ENCODE results near the gene KCNMA1.

KCNMA1 gene

GRCh38 chr10:77560471-77560870 is 77.1 kb downstream of the KCNMA1 start:
- H2AFZ ChIP-seq: no peak overlapping the region
- H3K27ac ChIP-seq: no peak overlapping the region

DNA sequence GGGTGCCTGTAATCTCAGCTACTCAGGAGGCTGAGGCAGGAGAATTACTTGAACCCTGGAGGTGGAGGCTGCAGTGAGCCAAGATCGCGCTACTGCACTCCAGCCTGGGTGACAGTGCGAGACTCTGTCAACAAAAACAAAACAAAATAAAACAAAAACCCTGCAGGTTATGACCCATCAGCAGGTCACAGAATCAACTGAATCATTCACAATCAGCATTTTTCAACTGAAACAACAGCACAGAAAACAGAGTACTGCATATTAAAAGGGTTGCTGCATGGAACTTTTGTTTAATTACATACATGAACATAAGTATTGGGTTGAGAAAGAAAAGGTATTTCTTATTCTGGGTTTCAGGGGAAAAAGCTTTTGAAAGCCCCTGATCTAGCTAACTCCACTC is 77.6 kb downstream of the KCNMA1 start:
- Histone ChIP-seq H3K27me3 (ENCODE audit: control insufficient read depth, insufficient read depth, low read length) (peaks cover 3% of the 10 kb centered on the region), H3K4me3 (ENCODE audit: low read depth, low read length) (no peak overlapping the region), H3K9me3 (ENCODE audit: control insufficient read depth, low read length) (no peaks in the 10 kb centered on the region), H3K36me3 (ENCODE audit: control insufficient read depth, insufficient read depth, low read length) (no peaks in the 10 kb centered on the region), H3K4me2 (ENCODE audit: low read length) (no peak overlapping the region), H2AFZ (no peak overlapping the region), H3K9ac (no peak overlapping the region), H3K79me2 (no peaks in the 10 kb centered on the region), H3K4me1 (no peaks in the 10 kb centered on the region), H3K27ac (no peak overlapping the region)
- no peak for TF ChIP-seq CTCF (IDR thresholded peaks at IDR 0.05)

More at GRCh38 chr10:77560471-77560870, 77.1 kb downstream of the KCNMA1 start:
- H3K4me1 ChIP-seq: no peaks in the 10 kb centered on the region
- no peak for TF ChIP-seq CTCF (IDR thresholded peaks at IDR 0.05)
- no peaks in the 10 kb centered on the region for H3K9me3 ChIP-seq (ENCODE audit: control insufficient read depth, low read length)
- H3K27me3 ChIP-seq (ENCODE audit: control insufficient read depth, insufficient read depth, low read length): peaks cover 3% of the 10 kb centered on the region
- H3K36me3 ChIP-seq (ENCODE audit: control insufficient read depth, insufficient read depth, low read length): no peaks in the 10 kb centered on the region
- no peak overlapping the region for H3K4me3 ChIP-seq (ENCODE audit: low read depth, low read length)
- no peak overlapping the region for H3K9ac ChIP-seq
- no peak overlapping the region for H3K4me2 ChIP-seq (ENCODE audit: low read length)
- H3K79me2 ChIP-seq: no peaks in the 10 kb centered on the region

DNA sequence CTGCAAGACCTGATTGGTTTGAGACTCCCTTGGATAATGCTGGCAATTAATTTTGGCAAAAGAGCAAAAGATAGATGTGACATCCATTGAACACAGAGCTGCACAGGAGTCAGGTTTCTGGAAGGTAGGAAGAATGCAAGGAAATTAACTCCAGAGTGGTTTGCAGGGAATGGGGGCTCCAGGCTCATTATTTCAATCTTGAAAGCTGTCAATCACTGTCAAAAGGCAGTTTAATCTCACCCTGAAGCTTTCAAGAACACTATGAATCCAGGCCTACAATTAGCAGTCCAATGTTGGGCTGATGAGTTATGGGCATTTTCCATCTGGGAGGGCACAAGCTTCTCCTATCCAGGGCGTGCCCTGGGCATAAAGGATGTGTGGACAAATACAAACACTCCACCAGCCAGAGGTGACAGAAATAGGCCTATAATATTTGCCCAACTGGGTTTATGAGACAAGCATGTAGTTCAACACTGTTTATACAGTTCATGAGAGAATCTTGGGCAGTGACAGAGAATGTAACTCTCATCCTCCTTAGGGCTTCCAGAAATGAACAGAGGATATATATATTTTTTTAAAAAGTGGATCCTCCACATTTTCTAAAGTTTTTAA is 80.5 kb downstream of the KCNMA1 start:
- H3K27ac ChIP-seq: no peak overlapping the region

DNA sequence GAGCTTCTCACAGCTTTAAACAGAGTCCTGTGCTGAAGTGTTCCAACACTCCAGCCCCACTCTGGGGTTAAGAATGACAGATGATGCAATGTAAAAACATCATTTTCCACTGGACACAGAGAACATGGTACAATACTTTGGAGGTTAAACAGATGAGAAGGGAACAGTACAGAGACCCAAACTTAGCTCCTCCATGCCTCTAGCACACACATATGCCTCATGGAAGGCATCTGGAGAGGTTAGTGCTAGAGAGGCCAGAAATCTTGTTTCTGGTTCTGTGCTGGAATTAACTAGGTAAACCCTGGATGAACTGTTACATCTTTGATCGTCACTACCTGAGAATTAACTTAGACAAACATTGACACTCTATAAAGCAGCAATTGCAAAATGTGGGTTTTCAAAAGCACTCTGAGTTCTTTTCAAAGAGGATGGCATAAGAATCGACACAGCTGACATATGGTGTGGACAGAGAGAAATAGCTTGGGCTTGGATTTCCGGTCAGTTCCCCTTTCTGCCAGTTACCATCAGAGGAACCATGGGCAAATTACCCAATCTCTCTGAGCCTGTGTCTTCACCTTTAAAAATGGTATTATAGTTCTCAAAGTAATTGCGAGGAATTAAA is 81.9 kb downstream of the KCNMA1 start:
- Histone ChIP-seq H3K4me3 (ENCODE audit: low read depth, low read length) (no peak overlapping the region), H3K79me2 (no peaks in the 10 kb centered on the region), H3K9me3 (ENCODE audit: control insufficient read depth, low read length) (no peaks in the 10 kb centered on the region), H3K27ac (no peak overlapping the region), H3K9ac (no peak overlapping the region), H3K36me3 (ENCODE audit: control insufficient read depth, insufficient read depth, low read length) (no peaks in the 10 kb centered on the region), H3K4me1 (no peaks in the 10 kb centered on the region), H3K27me3 (ENCODE audit: control insufficient read depth, insufficient read depth, low read length) (no peaks in the 10 kb centered on the region), H2AFZ (no peak overlapping the region), H3K4me2 (ENCODE audit: low read length) (no peak overlapping the region)
- TF ChIP-seq CTCF (IDR thresholded peaks at IDR 0.05): no peak

More for the DNA sequence above, 80.5 kb downstream of the KCNMA1 start:
- Histone ChIP-seq H3K79me2 (no peaks in the 10 kb centered on the region), H3K9ac (no peak overlapping the region), H3K27me3 (ENCODE audit: control insufficient read depth, insufficient read depth, low read length) (no peaks in the 10 kb centered on the region), H2AFZ (no peak overlapping the region), H3K4me1 (no peaks in the 10 kb centered on the region), H3K9me3 (ENCODE audit: control insufficient read depth, low read length) (no peaks in the 10 kb centered on the region), H3K4me3 (ENCODE audit: low read depth, low read length) (no peak overlapping the region), H3K36me3 (ENCODE audit: control insufficient read depth, insufficient read depth, low read length) (no peaks in the 10 kb centered on the region), H3K4me2 (ENCODE audit: low read length) (no peak overlapping the region)
- TF ChIP-seq CTCF (IDR thresholded peaks at IDR 0.05): no peak

DNA sequence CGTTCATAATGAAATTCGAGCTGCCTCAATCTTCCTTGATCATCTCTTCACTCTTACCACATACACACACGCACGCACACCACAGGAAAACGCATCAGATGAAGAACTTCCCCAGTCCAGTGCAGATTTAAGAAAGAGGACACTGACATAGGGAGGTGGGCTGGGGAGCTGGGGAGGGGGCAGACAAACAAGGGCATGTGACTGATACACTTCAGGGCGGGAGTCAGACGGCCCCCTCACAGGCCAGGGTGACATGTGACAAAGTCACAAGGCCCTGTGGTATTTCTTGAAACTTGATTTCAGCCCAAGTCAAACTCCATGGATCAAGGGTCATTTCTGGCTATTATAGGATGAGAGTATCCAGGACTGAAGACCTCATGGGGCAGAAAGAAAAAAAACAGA is 82.6 kb downstream of the KCNMA1 start:
- Histone ChIP-seq H3K4me2 (ENCODE audit: low read length) (no peak overlapping the region), H3K79me2 (no peaks in the 10 kb centered on the region), H3K9ac (no peak overlapping the region), H3K4me1 (no peaks in the 10 kb centered on the region), H3K9me3 (ENCODE audit: control insufficient read depth, low read length) (no peaks in the 10 kb centered on the region), H3K27ac (no peak overlapping the region), H3K27me3 (ENCODE audit: control insufficient read depth, insufficient read depth, low read length) (no peaks in the 10 kb centered on the region), H2AFZ (no peak overlapping the region), H3K4me3 (ENCODE audit: low read depth, low read length) (no peak overlapping the region), H3K36me3 (ENCODE audit: control insufficient read depth, insufficient read depth, low read length) (no peaks in the 10 kb centered on the region)
- TF ChIP-seq CTCF (IDR thresholded peaks at IDR 0.05): no peak

All from parathyroid adenoma (tissue), 2 donors.